ENCODE results near the gene TFB1M.

GRCh38 chr6:155340464-155341129 is 26.3 kb upstream of the TFB1M start:
- TF ChIP-seq CTCF (IDR thresholded peaks at IDR 0.05) (no peak), POLR2A (IDR thresholded peaks at IDR 0.05) (no peak)

Data from transverse colon (tissue), 3 donors.